ENCODE results near the gene USP20. TPM values are rescaled to one million over a fixed set of nuclear protein-coding genes. Genes with fewer than 3 reads are reported as not detected.

USP20 gene
- total and polyA plus RNA-seq, 4 donors, result 15.7 to 24.1 (median 21.4) TPM

- H3K9me3 ChIP-seq (ENCODE audit: control insufficient read depth in 4 of 4, insufficient read depth in 3 of 4, low read length in 3 of 4), result no peaks in the 10 kb centered on the region
- no peak overlapping the region for H3K4me3 ChIP-seq
- H3K27ac ChIP-seq (ENCODE audit: low read depth in 1 of 2, low read length in 1 of 2), result no peak overlapping the region
- H3K36me3 ChIP-seq (ENCODE audit: control insufficient read depth in 4 of 4, insufficient read depth in 4 of 4, low read length in 4 of 4), result peaks cover 3 to 42% (median 19%) of the 10 kb centered on the region in 4 donors
- WGBS, 2 donors, result 88 to 96% methylated on average over 16 of the region's 16 CpGs
- TF ChIP-seq, protein P1, sequence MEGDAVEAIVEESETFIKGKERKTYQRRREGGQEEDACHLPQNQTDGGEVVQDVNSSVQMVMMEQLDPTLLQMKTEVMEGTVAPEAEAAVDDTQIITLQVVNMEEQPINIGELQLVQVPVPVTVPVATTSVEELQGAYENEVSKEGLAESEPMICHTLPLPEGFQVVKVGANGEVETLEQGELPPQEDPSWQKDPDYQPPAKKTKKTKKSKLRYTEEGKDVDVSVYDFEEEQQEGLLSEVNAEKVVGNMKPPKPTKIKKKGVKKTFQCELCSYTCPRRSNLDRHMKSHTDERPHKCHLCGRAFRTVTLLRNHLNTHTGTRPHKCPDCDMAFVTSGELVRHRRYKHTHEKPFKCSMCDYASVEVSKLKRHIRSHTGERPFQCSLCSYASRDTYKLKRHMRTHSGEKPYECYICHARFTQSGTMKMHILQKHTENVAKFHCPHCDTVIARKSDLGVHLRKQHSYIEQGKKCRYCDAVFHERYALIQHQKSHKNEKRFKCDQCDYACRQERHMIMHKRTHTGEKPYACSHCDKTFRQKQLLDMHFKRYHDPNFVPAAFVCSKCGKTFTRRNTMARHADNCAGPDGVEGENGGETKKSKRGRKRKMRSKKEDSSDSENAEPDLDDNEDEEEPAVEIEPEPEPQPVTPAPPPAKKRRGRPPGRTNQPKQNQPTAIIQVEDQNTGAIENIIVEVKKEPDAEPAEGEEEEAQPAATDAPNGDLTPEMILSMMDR (IDR thresholded peaks at IDR 0.05; ENCODE audit: control extremely low read depth, extremely low read depth), result no peak
- no peaks in the 10 kb centered on the region for H3K4me1 ChIP-seq (ENCODE audit: control insufficient read depth in 5 of 5, insufficient read depth in 5 of 5, low read length in 5 of 5)
- no peak overlapping the region for H3K9ac ChIP-seq (ENCODE audit: insufficient read depth in 1 of 2, low read length in 2 of 2)
- no peaks in the 10 kb centered on the region for H3K27me3 ChIP-seq (ENCODE audit: control insufficient read depth in 3 of 3, insufficient read depth in 3 of 3, low read length in 2 of 3)
- DNase-seq (no peak), ATAC-seq (ENCODE audit: insufficient read depth, low FRiP score) (no peak)
Measured at GRCh38 chr9:129873563-129874190, 38.4 kb downstream of the USP20 start.

DNA sequence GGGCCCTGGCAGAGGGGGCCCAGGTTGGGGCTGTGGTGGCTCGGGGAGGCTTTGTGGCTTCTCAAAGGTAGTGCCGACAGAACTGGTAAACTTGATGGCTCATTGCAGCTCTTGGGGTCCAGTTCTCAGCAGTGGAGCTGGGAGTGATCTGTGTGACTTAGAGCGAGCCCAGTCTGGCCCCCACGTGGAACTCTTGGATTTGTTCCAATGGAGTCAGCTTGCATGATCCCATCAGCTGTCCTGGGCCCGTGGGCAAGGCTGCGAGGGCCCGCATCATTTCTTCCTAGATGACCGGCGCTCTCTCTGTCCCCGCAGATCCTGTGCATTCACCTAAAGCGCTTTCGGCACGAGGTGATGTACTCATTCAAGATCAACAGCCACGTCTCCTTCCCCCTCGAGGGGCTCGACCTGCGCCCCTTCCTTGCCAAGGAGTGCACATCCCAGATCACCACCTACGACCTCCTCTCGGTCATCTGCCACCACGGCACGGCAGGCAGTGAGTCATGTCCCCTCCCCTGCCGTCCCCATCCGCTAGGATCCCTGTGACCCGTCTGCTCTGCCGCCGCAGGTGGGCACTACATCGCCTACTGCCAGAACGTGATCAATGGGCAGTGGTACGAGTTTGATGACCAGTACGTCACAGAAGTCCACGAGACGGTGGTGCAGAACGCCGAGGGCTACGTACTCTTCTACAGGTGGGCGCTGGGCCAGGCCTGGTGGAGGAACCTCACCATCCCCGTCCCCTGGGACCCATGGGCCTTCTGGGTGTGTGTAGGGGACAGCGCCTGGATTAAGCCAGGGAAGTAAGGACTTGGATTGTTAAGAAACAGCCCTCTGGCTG lies 39.2 kb downstream of the USP20 start:
- peaks cover 3 to 41% (median 19%) of the 10 kb centered on the region in 4 donors for H3K36me3 ChIP-seq (ENCODE audit: control insufficient read depth in 4 of 4, insufficient read depth in 4 of 4, low read length in 4 of 4)
- H3K27ac ChIP-seq (ENCODE audit: low read depth in 1 of 2, low read length in 1 of 2), result no peak overlapping the region
- H3K4me1 ChIP-seq (ENCODE audit: control insufficient read depth in 5 of 5, insufficient read depth in 5 of 5, low read length in 5 of 5), result no peaks in the 10 kb centered on the region
- ATAC-seq (ENCODE audit: insufficient read depth, low FRiP score), result no peak
- H3K9ac ChIP-seq (ENCODE audit: insufficient read depth in 1 of 2, low read length in 2 of 2), result no peak overlapping the region
- TF ChIP-seq, protein P1 (IDR thresholded peaks at IDR 0.05; ENCODE audit: control extremely low read depth, extremely low read depth), result no peak
- H3K9me3 ChIP-seq (ENCODE audit: control insufficient read depth in 4 of 4, insufficient read depth in 3 of 4, low read length in 3 of 4), result no peaks in the 10 kb centered on the region
- WGBS, 2 donors, result 91 to 95% methylated on average over 38 of the region's 38 CpGs
- H3K4me3 ChIP-seq, result no peak overlapping the region
- no peaks in the 10 kb centered on the region for H3K27me3 ChIP-seq (ENCODE audit: control insufficient read depth in 3 of 3, insufficient read depth in 3 of 3, low read length in 2 of 3)
- DNase-seq, result no peak

- WGBS, 2 donors, result 88 to 93% methylated on average over 23 of the region's 23 CpGs
- ATAC-seq (ENCODE audit: insufficient read depth, low FRiP score), result no peak
- Histone ChIP-seq H3K27ac (ENCODE audit: low read depth in 1 of 2, low read length in 1 of 2) (no peak overlapping the region), H3K27me3 (ENCODE audit: control insufficient read depth in 3 of 3, insufficient read depth in 3 of 3, low read length in 2 of 3) (no peaks in the 10 kb centered on the region), H3K36me3 (ENCODE audit: control insufficient read depth in 4 of 4, insufficient read depth in 4 of 4, low read length in 4 of 4) (peaks cover 3 to 36% (median 21%) of the 10 kb centered on the region in 4 donors), H3K9me3 (ENCODE audit: control insufficient read depth in 4 of 4, insufficient read depth in 3 of 4, low read length in 3 of 4) (no peaks in the 10 kb centered on the region), H3K4me1 (ENCODE audit: control insufficient read depth in 5 of 5, insufficient read depth in 5 of 5, low read length in 5 of 5) (peaks cover 0 to 2% (median 0%) of the 10 kb centered on the region in 5 donors), H3K9ac (ENCODE audit: insufficient read depth in 1 of 2, low read length in 2 of 2) (no peak overlapping the region), H3K4me3 (no peak overlapping the region)
- TF ChIP-seq, protein P1 (IDR thresholded peaks at IDR 0.05; ENCODE audit: control extremely low read depth, extremely low read depth), result no peak
- no peak for DNase-seq
Measured at GRCh38 chr9:129875181-129875611, 39.9 kb downstream of the USP20 start.

Measured in lung (tissue), 12 donors.